COLO668 (cell line): ENCODE results near the gene GLIS1.

Experiments used
- DNase-seq: peaks from one replicate; lab custom pipeline; 2025; ENCODE audit not compliant: unreplicated experiment; lab: John Stamatoyannopoulos, UW

Gene GLIS1

GRCh38 chr1:53582211-53583020, 156.5 kb downstream of the GLIS1 start:
- DNase-seq: no peak

GRCh38 chr1:53581476-53581875, 157.5 kb downstream of the GLIS1 start:
- DNase-seq: no peak

GRCh38 chr1:53580739-53581475, 158.1 kb downstream of the GLIS1 start:
- DNase-seq: no peak

- no peak for DNase-seq
Measured at GRCh38 chr1:53580009-53580400, 159.0 kb downstream of the GLIS1 start.

GRCh38 chr1:53579221-53580008, 159.5 kb downstream of the GLIS1 start:
- DNase-seq: no peak

- no peak for DNase-seq
Measured at GRCh38 chr1:53578358-53578757, 160.6 kb downstream of the GLIS1 start.

GRCh38 chr1:53577761-53578100, 161.2 kb downstream of the GLIS1 start:
- no peak for DNase-seq

- no peak for DNase-seq
Measured at GRCh38 chr1:53576866-53577760, 161.9 kb downstream of the GLIS1 start.

- no peak for DNase-seq
Measured at GRCh38 chr1:53576381-53576801, 162.6 kb downstream of the GLIS1 start.

- no peak for DNase-seq
Measured at GRCh38 chr1:53575955-53576320, 163.0 kb downstream of the GLIS1 start.

- DNase-seq: no peak
Measured at GRCh38 chr1:53575141-53575954, 163.6 kb downstream of the GLIS1 start.

- no peak for DNase-seq
Measured at GRCh38 chr1:53574621-53575020, 164.3 kb downstream of the GLIS1 start.

- no peak for DNase-seq
Measured at GRCh38 chr1:53573931-53574330, 165.0 kb downstream of the GLIS1 start.

GRCh38 chr1:53573522-53573921, 165.4 kb downstream of the GLIS1 start:
- no peak for DNase-seq

- DNase-seq: no peak
Measured at GRCh38 chr1:53572815-53573173, 166.2 kb downstream of the GLIS1 start.

GRCh38 chr1:53572065-53572814, 166.7 kb downstream of the GLIS1 start:
- peak; percentile 64 for DNase-seq

- DNase-seq: no peak
Measured at GRCh38 chr1:53568540-53568939, 170.4 kb downstream of the GLIS1 start.

GRCh38 chr1:53567851-53568250, 171.1 kb downstream of the GLIS1 start:
- DNase-seq: no peak

- DNase-seq: no peak
Measured at GRCh38 chr1:53567450-53567849, 171.5 kb downstream of the GLIS1 start.
